ENCODE data around the gene PAEP.

GRCh38 chr9:135531096-135531495 is 30.5 kb upstream of the PAEP start:
- TF ChIP-seq GATA2 (IDR thresholded peaks at IDR 0.05; ENCODE audit: low read depth, low read length) (no peak), GATA3 (IDR thresholded peaks at IDR 0.05; ENCODE audit: low read depth, low read length) (no peak)
